Measurements from ENCODE around the gene SIGLEC11. TPM values are rescaled to one million over a fixed set of nuclear protein-coding genes. Genes with fewer than 3 reads are reported as not detected.

Gene SIGLEC11
- total and polyA plus RNA-seq, 2 of the 13 experiments (the other 11 are each of a cell fraction or from before 2014, with no cell fraction given), result not detected

DNA sequence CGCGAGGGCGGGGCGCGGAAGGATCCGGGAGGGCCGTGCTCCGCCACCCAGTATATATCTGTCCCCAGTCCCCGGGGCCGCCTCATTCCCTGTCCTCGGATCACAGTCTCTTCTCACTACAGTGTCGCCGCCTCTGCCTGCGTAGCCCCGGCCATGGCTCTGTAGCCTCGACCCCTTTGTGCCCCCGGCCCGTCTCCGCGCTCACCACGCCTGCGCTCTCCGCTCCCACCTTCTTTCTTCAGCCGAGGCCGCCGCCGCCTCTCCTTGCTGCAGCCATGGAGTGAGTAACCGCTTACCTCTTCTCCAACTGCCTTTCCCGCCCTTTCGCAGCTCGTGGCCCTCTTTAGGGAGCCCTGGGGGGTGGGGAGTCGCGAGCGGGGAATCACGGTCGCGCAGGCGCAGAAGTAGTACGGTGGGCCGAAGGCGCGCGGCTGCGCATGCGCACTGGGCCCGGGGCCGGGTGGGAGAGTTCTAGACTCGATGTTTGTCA is 31.8 kb downstream of the SIGLEC11 start, which contains the start of the genes ATF5 and NUP62 (continued):
- TF ChIP-seq MYC (CRISPR knock-in tag; IDR thresholded peaks at IDR 0.05; ENCODE audit: borderline replicate concordance) (peak; percentile 87), IKZF1 (IDR thresholded peaks at IDR 0.05) (no peak), ZNF749 (CRISPR knock-in tag; IDR thresholded peaks at IDR 0.05; ENCODE audit: borderline replicate concordance) (peak; percentile 62), NKX3-1 (CRISPR knock-in tag; IDR thresholded peaks at IDR 0.05) (peak; percentile 89), ZNF263 (CRISPR knock-in tag; IDR thresholded peaks at IDR 0.05) (peak; percentile 51), RAD21 (CRISPR knock-in tag; IDR thresholded peaks at IDR 0.05) (no peak), ZKSCAN1 (IDR thresholded peaks at IDR 0.05; ENCODE audit: low read length) (no peak), ZNF841 (CRISPR knock-in tag; IDR thresholded peaks at IDR 0.05; ENCODE audit: borderline replicate concordance) (0 out of 2 replicates have a peak, but pooled peaks have one; percentile 11), RELA (CRISPR knock-in tag; IDR thresholded peaks at IDR 0.05) (no peak; the same call in 1 of the 2 replicates), REPIN1 (CRISPR knock-in tag; IDR thresholded peaks at IDR 0.05; ENCODE audit: borderline replicate concordance, low read depth) (peak; percentile 94), ELF4 (CRISPR knock-in tag; IDR thresholded peaks at IDR 0.05; ENCODE audit: borderline replicate concordance) (peak; percentile 85), FOXM1 (CRISPR knock-in tag; IDR thresholded peaks at IDR 0.05) (no peak), ZNF546 (CRISPR knock-in tag; conservative IDR thresholded peaks at IDR 0.05) (peak; percentile 59; the same call in 1 of the 2 replicates), ARHGAP35 (CRISPR knock-in tag; IDR thresholded peaks at IDR 0.05; ENCODE audit: borderline replicate concordance) (peak; percentile 49), KLF15 (CRISPR knock-in tag; IDR thresholded peaks at IDR 0.05; ENCODE audit: borderline replicate concordance) (no peak), KDM6A (CRISPR knock-in tag; IDR thresholded peaks at IDR 0.05; ENCODE audit: low read depth) (peak; percentile 10; the same call in 1 of the 2 replicates)
- TF ChIP-seq, protein P1, sequence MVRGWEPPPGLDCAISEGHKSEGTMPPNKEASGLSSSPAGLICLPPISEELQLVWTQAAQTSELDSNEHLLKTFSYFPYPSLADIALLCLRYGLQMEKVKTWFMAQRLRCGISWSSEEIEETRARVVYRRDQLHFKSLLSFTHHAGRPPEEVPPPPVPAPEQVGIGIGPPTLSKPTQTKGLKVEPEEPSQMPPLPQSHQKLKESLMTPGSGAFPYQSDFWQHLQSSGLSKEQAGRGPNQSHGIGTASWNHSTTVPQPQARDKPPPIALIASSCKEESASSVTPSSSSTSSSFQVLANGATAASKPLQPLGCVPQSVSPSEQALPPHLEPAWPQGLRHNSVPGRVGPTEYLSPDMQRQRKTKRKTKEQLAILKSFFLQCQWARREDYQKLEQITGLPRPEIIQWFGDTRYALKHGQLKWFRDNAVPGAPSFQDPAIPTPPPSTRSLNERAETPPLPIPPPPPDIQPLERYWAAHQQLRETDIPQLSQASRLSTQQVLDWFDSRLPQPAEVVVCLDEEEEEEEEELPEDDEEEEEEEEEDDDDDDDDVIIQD (CRISPR knock-in tag; IDR thresholded peaks at IDR 0.05; ENCODE audit: low read depth), result peak; percentile 8; the same call in 1 of the 2 replicates
- TF ChIP-seq, protein P2, sequence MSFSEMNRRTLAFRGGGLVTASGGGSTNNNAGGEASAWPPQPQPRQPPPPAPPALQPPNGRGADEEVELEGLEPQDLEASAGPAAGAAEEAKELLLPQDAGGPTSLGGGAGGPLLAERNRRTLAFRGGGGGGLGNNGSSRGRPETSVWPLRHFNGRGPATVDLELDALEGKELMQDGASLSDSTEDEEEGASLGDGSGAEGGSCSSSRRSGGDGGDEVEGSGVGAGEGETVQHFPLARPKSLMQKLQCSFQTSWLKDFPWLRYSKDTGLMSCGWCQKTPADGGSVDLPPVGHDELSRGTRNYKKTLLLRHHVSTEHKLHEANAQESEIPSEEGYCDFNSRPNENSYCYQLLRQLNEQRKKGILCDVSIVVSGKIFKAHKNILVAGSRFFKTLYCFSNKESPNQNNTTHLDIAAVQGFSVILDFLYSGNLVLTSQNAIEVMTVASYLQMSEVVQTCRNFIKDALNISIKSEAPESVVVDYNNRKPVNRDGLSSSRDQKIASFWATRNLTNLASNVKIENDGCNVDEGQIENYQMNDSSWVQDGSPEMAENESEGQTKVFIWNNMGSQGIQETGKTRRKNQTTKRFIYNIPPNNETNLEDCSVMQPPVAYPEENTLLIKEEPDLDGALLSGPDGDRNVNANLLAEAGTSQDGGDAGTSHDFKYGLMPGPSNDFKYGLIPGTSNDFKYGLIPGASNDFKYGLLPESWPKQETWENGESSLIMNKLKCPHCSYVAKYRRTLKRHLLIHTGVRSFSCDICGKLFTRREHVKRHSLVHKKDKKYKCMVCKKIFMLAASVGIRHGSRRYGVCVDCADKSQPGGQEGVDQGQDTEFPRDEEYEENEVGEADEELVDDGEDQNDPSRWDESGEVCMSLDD (CRISPR knock-in tag; IDR thresholded peaks at IDR 0.05; ENCODE audit: borderline replicate concordance), result no peak
- TF ChIP-seq, protein P3, sequence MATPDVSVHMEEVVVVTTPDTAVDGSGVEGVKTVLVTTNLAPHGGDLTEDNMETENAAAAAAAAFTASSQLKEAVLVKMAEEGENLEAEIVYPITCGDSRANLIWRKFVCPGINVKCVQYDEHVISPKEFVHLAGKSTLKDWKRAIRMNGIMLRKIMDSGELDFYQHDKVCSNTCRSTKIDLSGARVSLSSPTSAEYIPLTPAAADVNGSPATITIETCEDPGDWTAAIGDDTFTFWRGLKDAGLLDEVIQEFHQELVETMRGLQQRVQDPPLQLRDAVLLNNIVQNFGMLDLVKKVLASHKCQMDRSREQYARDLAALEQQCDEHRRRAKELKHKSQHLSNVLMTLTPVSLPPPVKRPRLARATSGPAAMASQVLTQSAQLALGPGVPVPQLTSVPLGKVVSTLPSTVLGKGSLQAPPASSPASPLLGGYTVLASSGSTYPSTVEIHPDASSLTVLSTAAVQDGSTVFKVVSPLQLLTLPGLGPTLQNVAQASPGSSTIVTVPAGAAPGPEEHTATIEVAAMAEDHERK (CRISPR knock-in tag; IDR thresholded peaks at IDR 0.05; ENCODE audit: low read depth), result 0 out of 2 replicates have a peak, but pooled peaks have one; percentile 35
- TF ChIP-seq, protein P4, sequence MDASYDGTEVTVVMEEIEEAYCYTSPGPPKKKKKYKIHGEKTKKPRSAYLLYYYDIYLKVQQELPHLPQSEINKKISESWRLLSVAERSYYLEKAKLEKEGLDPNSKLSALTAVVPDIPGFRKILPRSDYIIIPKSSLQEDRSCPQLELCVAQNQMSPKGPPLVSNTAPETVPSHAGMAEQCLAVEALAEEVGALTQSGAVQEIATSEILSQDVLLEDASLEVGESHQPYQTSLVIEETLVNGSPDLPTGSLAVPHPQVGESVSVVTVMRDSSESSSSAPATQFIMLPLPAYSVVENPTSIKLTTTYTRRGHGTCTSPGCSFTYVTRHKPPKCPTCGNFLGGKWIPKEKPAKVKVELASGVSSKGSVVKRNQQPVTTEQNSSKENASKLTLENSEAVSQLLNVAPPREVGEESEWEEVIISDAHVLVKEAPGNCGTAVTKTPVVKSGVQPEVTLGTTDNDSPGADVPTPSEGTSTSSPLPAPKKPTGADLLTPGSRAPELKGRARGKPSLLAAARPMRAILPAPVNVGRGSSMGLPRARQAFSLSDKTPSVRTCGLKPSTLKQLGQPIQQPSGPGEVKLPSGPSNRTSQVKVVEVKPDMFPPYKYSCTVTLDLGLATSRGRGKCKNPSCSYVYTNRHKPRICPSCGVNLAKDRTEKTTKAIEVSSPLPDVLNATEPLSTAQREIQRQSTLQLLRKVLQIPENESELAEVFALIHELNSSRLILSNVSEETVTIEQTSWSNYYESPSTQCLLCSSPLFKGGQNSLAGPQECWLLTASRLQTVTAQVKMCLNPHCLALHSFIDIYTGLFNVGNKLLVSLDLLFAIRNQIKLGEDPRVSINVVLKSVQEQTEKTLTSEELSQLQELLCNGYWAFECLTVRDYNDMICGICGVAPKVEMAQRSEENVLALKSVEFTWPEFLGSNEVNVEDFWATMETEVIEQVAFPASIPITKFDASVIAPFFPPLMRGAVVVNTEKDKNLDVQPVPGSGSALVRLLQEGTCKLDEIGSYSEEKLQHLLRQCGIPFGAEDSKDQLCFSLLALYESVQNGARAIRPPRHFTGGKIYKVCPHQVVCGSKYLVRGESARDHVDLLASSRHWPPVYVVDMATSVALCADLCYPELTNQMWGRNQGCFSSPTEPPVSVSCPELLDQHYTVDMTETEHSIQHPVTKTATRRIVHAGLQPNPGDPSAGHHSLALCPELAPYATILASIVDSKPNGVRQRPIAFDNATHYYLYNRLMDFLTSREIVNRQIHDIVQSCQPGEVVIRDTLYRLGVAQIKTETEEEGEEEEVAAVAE (CRISPR knock-in tag; IDR thresholded peaks at IDR 0.05; ENCODE audit: borderline replicate concordance), result no peak
